GM12864 (cell line): ENCODE results near the gene CPEB4.

ENCODE experiments used
- DNase-seq: peaks from one replicate; pipeline ENCODE4 v3.0.0-alpha.2; 2011; ENCODE audit warnings: low read depth
- H3K4me3 ChIP-seq: 2 replicates; pipeline ENCODE4 v1.5.1; 2011; ENCODE audit warnings: mild to moderate bottlenecking, low read depth, low read length, control low read depth
- CTCF ChIP-seq: IDR thresholded peaks from 2 replicates; pipeline ENCODE4 v1.5.1; 2011; ENCODE audit warnings: low read depth, mild to moderate bottlenecking, moderate library complexity, low read length, control low read depth, inconsistent platforms; ENCODE audit errors: missing control alignments

The CPEB4 gene

GRCh38 chr5:173916233-173916632 lies 28.1 kb downstream of the CPEB4 start:
- H3K4me3 ChIP-seq = no peak overlapping the region
- no peak for TF ChIP-seq CTCF
- no peak for DNase-seq

- DNase-seq = peak; percentile 73
- peak; percentile 2 for TF ChIP-seq CTCF
- H3K4me3 ChIP-seq = peak overlapping the region; percentile 54
These were observed 29.9 kb downstream of the CPEB4 start for GRCh38 chr5:173917788-173918786.

GRCh38 chr5:173919443-173919842 lies 31.3 kb downstream of the CPEB4 start:
- no peak for TF ChIP-seq CTCF
- no peak overlapping the region for H3K4me3 ChIP-seq
- no peak for DNase-seq

- no peak for DNase-seq
- TF ChIP-seq CTCF = no peak
- H3K4me3 ChIP-seq = no peak overlapping the region
These were observed 32.0 kb downstream of the CPEB4 start for GRCh38 chr5:173920024-173920753.

- DNase-seq = no peak
- no peak for TF ChIP-seq CTCF
- no peak overlapping the region for H3K4me3 ChIP-seq
These were observed 32.9 kb downstream of the CPEB4 start for GRCh38 chr5:173920866-173921555.

- no peak overlapping the region for H3K4me3 ChIP-seq
- no peak for TF ChIP-seq CTCF
- no peak for DNase-seq
These were observed 34.4 kb downstream of the CPEB4 start for GRCh38 chr5:173922527-173922926.
